HG03196 (cell line): Measurements from ENCODE around the gene MORN5.

Source experiments
- ATAC-seq: cut with Tn5 transposase; IDR thresholded peaks from one replicate; pipeline ENCODE4 v1.9.1; 2021; ENCODE audit not compliant: unreplicated experiment

The MORN5 gene

DNA sequence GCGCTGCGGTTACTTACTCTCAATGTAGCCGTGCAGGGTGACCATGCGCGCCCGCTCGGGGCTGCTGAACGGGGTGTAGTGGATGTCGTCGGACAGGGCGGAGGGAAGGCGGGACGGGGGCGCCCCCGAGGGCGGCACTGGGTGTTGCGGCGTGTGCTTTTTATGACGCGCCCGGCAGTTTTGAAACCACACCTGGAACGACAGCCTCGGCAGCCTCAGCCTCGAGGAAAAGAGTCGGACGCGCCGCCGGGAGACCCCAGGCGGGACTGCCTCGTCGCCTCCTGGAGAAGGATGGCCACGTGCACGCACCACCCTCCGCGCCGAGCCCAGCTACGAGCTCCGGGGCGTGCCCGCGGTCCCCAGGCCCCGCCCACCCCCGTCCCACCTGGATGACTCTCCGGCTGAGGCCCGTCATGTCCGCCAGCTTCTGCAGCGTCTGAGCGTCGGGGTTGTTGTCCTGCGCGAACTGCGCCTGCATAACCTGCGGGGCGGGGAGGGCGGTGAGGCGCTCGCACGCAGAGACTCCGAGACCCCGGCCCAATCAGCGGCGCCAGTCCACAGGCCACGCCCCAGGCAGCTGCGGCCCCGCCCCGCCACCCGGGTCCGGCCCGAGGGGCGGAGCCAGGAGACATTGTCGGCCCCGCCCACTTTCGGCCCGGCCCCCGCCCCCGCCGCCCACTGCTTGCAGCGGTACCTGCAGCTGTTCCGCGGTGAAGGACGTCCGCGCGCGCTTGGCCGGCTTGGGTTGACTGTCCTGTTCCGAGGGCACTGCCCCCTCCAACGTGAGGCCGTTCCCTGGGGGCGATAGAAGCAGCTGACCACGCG is 54.1 kb downstream of the MORN5 start:
- no peak for ATAC-seq

DNA sequence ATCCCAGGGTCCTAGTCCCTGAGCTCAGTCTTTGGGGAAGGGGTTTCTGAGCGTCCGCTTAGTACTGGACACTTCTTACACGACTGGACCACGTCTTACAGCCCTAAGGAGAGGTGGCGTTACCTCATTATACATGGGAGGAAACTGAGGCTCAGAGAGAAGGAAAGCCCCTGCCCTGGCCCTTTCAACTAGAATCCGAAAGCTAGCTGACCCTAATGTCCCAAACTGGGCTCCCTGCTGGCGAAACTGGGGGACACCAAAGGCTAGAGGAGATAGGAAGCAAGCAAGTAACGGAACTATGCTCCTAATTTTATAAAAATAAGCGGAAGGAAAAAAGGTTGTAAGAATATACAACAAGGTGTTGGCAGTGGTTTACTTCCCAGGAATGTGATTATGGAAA is 54.8 kb downstream of the MORN5 start:
- no peak for ATAC-seq

DNA sequence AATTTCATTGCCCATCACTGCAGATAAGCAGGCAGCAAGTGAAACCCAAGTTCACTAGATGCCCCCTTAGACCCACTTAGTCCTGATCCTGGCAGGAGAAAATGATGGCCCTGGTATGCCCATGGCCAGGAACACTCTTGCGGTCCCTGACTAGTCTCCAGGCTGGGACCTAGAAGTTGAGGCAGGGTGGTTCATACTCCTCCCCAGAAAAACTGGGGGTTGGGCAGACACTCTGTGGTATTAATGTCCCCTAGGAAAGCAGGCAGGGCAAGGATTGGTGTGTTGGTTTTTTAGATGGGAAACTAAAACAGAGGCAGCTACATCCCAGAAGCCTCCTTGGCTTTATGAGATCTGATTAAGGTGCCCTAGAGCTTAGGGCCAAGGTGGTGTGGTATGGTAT is 56.0 kb downstream of the MORN5 start:
- no peak for ATAC-seq

DNA sequence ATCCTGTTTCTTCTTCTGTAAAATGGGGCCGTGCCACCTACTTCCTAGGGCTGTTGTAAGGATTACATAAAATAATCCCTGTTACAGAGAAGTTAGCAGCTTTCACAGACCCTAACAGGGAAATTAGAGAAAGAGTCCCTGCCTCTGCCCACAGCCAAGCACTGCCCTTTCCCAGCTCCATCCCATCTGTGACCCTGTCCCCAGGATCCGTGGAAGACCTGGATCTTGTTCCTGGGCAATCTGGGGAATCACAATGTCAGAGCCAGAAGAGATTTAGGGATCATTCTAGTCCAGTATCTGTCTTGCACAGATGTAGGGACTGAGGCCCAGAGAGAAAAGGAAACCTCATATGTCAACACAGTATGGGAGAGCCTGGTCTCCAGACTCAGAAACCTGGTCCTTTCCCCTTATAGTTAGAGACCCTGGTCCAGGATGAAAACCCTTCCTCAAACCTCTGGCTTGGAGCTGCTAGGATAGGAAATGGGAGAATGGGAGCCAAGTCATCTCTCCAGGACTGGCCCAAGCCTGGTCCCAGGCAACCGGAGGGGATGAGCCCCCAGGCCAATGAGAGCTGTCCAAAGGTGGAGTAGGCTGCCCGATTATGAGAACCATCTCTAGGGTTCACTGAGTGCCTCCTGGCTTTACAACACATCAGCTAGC is 56.6 kb downstream of the MORN5 start:
- ATAC-seq, result no peak

DNA sequence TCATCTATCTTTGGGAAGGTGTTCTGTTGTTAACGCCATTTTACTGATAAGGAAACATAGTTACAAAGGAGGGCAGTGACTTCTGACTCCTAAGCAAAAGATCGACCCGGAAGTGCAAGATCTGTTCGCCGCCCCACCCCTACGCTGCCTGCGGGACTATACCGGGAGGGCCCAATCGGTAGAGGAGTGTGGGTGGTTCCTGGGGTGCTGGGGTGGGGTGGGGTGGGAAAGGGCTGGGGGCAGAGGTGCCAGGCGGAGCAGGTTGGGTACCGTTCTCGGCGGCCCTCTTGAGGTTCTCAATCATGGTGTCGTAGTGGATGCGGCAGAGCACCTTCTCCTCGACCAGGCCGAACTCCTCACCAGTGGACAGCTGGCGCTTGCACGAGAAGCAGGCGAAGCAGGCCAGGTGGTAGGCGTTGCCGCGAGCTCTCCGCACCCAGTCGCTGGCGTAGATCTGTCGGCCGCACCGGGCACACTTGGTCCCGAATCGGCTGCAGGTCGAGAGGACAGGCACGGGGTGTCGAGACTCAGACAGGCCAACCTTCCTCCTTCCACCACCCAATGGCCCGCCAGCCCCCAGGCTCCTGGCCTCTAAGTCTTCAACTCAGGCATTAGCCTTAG is 57.2 kb downstream of the MORN5 start:
- no peak for ATAC-seq

DNA sequence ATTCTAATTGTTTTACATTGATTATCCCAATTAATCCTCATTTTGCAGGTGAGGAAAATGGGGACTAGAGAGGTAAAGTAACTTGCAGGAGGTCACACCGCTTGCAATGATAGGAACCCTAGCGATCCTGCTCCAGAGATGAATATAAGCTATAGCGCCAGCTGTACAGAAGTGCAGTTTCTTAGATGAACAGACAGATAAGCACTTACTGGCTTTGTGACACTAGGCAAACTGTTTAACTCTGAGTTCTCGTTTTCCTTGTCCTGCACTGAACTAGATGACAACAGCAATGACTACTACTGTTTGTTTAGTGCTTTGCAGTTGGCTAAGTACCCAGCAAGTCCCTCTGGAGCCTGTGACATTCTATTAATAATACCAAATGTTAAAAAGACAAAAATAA is 57.9 kb downstream of the MORN5 start:
- ATAC-seq, result no peak

DNA sequence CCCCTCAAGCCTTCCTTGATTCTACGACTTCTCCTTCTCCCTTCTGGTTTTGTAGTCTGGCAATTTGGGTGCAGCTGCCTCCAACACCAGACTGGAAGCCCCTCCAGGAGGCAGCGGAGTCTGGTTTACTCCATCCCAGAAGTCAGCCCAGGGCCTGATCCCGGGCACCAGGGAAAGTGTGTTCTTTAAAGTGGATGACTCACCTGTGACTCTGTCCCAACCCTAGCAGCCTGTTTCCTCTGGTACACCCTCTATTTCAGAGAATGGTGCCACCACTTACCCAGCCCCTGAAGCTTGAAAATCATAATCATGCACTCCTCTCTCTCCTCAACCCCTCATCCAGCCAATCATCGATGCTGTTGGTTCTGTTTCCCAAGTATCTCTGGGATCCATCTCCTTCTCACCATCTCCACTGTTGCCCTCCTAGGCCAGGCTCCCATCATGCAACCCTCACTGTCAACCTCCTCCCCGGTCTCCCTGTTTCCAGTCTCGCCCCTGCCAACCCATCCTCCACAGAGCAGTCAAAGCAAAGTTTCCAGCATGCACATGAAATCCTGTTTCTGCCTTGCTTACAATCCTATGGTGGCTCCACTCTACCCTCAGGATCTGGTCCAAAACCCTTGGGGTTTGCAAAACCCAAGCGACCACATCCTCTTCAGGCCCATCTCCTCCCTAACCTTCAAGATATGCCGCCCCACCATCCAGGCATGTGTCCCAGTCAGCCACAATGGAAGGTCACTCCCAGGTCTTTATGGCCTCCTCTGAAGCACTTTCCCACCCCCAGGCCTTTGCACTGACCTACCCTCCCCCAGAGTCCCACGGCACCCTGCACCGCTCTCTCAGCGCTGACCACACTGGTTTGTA is 58.6 kb downstream of the MORN5 start:
- no peak for ATAC-seq

DNA sequence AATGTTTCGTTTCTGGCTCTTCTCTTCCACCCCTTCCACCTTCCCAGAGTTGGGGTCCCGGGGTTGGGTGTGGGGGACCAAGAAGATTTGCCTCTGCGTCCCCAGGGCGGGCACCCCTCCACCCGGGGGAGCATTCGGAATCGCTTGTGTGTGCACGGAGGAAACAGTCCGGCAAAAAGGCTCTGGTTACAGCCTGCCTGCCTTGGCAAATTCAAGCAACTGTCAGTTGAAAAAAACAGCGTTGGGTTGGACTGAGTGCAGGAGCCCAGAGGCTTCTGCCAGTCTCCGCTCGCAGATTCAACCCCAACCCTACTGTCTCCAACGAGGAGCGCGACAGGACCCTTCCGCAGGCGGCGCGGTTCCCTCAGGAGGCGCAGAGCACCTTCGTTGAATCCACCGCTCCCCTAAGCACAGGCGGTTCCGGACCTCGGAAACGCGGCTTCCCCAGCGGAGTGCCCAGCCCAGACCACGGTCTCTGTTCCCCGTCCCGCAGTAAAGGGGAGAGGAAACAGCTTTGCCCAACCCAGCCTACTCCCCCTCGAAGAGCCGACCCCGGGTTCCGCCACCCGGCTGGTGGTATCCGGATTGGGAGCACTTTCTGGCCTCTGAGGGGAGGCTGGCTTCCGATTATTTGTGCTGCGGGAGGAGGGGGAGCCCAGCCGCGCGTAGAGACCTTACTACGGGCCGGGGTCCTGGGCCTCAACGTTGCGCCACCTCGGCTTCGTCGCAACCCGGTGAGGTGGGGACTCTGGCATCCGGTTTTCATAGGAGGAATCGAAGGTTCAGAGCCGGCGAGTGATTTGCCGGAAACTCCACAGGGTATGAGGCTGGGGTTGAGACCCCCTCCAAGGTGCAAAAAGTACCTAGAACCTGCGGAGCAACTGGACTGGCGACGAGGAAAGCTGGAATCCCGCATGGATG is 59.5 kb downstream of the MORN5 start:
- no peak for ATAC-seq

DNA sequence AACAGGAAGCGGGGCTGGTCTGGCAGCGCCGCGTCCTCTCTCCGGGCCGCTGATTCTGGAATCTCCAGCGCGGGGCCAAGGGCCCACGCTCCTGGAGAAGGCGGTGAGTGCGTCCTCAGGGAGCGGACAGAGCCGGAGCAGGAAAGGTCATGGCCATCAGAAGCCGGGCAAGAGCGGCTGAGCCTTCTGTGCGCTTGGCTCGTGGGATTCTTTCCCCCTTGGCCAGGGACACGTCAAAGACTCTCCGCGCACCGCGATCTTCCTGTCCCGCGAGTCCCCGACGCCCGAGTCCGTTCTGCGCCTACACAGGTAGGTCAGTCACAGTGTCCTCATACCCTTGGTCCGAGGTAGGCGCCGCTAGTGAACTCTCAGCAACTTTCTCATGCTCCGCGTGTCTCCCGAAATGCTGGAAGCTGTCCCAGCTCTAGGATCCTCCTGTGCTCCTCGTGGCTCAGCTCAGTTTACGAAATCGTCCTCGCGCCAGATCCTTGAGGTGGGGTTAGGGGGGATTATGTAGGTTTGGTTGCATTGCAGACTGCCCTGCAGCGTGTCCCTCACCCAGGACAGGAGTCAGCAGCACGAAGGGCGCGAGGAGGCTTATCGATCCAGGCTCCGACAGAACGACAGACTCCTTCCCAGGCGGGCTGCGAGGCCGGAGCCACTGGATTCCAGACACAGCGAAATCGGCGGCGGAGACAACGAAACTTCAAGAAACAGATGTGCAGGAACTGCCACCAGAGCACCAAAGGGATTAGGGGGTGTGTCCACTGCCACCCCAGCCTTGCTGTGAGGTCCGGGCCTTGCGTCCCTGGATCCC is 60.4 kb downstream of the MORN5 start:
- no peak for ATAC-seq

DNA sequence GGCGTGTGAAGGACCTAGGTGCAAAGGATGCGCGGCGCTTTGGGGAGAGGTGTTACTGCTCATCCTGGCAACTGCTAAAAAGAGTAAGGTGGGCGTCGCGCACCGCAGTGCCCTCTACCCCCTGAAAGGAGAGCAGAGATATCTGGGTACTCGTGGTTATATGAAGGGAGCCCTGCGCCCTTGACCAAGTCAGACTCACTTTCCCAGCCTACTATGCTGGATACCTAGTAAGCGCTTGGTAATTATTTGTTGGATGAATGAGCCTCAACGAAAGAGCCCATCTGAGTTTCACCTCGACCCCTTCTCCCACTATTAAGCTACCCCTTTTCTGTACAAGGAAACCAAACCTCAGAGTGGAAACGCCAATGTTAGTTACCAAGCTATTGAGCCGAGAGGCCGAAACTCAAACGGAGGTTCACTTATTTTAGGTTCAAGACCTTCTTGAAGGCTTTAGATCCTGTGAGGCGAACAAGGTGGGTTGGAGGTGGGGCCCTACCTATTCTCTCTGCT is 61.0 kb downstream of the MORN5 start:
- no peak for ATAC-seq

DNA sequence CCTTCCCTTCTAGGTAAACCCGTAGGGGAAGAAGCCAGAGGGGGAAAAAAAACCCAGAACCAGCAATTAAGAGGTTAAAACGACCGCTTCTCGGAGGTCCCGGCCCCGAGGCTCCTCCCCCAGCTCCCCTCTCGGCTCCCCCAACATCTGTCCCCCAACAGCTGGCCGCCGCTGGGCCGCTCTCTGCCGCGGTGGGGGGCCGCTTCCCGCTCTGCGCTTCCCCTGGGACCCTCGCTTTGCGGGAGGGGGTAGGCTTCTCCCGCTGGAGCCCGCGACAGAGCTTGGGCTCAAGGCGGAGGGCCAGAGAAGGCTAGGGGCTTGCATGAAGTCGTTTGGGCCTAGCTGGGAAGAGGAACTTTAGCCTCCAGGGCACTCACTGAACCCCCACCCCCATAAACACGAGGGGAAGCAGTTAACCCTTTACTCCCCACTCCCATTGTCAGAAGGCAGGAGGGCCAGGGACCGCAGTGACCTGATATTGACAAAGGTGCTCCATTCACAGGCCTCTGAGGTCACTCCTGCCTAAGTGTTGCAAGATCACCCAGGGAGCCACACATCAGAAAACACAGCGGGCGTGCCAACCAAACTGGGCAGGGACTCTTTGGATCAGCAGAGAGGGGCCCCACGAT is 61.6 kb downstream of the MORN5 start:
- no peak for ATAC-seq

DNA sequence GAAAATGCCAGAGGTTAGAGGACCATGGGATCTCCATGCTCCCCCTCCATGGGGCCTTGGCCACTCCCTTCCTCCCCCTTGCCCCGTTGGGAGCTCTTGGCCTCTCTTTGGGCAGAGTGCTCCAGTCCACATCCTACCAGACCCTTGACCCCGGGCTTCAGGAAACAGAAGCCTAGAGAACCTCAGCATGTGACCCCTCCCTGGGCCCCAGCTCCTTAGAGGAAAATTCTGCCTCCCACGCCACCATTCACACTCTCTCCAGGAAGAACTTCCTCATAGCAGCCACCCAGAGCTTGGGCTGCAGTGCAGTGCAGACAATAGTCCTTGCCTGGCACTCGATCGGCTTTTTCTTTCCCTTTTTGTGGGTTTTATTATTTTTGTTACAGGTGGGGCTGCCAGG is 63.1 kb downstream of the MORN5 start:
- no peak for ATAC-seq

DNA sequence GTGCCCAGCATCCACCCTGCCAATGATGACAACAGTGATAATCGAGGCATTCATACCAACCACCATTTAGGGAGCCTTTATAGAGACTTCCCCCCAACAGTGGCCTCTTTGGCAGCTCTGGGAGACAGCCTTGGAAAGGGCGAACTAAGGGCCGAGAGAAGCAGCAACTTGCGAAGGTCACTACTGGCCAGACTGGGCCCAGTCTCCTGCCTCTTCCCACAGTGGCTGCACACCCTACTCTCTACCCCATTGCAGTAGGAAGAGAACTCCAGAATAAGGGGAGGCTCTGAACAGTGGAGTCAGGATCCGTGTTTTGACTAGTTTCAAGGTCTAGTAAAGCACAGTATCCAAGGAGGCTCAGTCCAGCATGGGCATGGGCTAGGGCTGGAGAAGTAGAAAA is 63.7 kb downstream of the MORN5 start:
- no peak for ATAC-seq

DNA sequence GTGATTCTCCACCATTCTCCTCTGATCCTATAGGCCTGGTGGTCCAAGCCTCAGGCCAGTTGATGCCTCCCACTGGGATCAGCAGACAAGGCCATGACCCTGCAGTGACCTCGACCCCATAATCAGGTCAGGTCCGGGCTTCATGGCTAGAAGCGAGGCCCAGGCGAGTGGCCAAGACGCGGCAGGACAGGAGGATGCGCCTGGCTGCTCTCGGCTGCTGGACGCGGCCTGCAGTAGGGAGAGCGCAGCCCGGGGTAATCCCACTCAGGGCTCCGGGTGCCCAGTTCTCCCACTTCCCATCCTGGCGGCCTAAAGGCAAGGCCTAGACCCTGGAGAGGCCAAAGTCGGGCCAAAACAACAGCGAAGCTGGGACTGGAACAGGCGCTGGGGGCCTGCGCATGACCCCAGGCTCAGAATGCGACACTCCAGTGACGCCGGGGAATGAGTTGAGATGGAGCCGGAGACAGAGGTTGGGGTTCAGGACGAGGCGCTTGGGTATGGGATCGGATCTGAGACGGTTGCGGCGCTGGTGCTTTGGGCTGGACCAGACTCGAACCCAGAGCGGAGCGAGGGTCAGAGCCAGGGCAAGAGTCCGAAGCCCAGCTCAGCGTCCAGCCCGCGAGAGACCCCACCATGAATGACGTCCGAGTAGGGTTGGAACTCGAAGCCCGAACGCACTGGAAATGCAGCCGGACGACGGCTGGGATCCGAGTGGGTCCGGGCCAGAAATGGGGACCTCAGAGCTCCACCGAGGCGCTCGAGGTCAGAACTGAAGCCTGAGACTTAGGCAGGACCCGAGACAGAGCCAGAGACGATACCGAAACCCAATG is 65.8 kb downstream of the MORN5 start:
- ATAC-seq, result no peak

DNA sequence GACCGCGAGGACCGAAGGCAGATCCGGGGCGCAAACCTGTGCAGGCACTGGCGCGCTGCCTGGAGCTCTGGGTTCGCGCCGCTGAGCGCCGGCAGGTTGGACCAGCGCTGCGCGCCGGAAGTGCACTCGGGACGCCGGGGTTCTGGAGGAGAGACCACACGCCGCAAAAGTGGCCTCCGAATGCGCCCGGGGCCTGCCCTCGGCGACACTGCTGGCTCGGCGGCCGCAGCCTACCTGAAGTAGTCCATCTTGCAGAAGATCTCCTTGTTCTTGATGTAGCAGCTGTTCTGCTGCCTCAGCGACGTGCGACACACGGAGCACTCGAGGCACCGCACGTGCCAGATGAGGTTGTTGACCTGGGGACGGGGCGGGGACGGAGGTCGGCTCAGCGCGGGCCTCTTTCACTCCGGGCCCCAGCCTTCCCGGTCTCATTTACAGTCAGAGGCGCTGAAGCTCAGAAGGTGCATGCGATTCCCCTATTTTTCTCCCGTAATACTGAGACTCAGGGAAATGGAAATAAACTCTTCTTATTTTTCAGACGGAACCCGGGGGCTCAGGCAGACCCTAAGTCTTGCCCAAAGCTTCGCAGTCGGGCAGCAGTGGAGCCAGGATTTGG is 66.5 kb downstream of the MORN5 start:
- no peak for ATAC-seq

DNA sequence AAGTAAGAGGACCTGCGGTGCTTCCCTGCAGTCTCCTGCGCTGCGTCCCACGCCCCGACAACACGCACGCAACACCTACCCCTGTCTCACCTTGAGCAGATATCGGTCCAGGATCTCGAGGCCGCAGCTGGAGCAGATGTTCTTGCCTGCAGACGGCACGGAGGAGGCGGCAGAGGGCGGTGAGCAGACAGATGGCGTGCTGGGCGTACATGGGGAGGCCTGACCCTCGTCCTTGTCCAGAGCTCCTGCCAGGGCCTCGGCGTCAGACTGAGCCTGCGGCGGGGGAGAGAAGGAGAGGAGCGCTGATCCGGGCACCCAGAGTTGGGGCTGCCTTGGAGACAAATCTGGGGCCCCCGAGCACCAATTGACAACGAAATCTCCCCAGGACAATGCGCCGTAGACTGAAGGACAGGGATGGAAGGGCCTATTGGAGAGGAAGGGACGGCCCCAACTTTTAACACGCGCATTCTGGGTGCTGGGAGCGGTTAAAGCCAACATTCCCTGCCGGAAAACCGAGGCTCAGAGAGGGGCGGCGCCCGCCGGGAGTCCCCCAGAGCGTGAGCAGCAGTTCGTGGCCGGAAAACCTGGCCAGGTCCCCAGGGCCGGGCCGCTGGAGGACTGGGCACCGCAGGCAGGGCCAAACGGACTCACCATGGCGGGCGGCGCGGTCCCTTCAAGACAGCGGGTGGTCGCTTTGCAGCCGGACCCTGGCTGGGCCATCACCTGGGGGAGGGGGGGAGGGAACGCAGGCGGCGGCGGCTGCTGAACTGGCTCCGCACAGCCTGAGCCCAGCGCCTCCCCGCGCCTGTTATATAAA is 67.3 kb downstream of the MORN5 start:
- no peak for ATAC-seq

DNA sequence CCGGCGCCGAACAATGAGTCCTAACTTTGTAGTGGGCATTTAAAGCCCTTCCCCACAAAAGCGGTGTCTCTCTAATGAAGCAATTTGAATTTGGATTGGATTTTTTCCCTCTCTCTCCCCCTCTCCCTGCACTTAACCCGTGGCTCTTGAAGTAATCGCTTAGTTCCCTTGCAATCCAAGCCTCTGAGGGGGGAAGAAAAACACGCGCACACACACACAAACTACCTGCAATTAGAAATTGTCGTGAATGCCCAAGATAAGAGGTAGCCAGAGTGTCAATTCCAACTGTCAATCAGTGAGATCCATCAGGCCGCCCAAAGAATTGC is 67.8 kb downstream of the MORN5 start:
- no peak for ATAC-seq
